Nucleus accumbens (tissue), 56 donors: ENCODE data around the gene GPR3.
A peak's percentile ranks its signal among the peaks of the same experiment; 100 is the strongest.
"Not testable (repeated sequence)": the region's sequence is repeated elsewhere in the genome, so short reads cannot be mapped to it uniquely, and the experiment has no call there.

Source experiments
- DNase-seq, 56 donors: peaks; one replicate each; lab custom pipeline; 2025; lab: John Stamatoyannopoulos, UW

Gene GPR3

GRCh38 chr1:27374362-27375086 lies 17.9 kb upstream of the GPR3 start, which contains the start of gene FCN3:
Gene FCN3, minus strand, starts transcription at chr1:27374824. Its CDS starts 6 bp downstream, at chr1:27374818.
- DNase-seq, result no peak

GRCh38 chr1:27377760-27378495 lies 14.5 kb upstream of the GPR3 start:
- no peak for DNase-seq

GRCh38 chr1:27379564-27380122 lies 12.8 kb upstream of the GPR3 start:
- no peak for DNase-seq

- no peak for DNase-seq
Measured at GRCh38 chr1:27380224-27380623, 12.2 kb upstream of the GPR3 start.

- no peak for DNase-seq
Measured at GRCh38 chr1:27380766-27381733, 11.4 kb upstream of the GPR3 start.

- DNase-seq, result no peak
Measured at GRCh38 chr1:27381969-27382762, 10.3 kb upstream of the GPR3 start.

GRCh38 chr1:27383039-27383605 lies 9.3 kb upstream of the GPR3 start, which contains the start of gene CD164L2:
Gene CD164L2, minus strand, starts transcription at chr1:27383333. Its CDS starts 94 bp downstream, at chr1:27383239.
- DNase-seq, result peak in 1 of 56 donors; percentile 26

GRCh38 chr1:27383661-27384060 lies 8.8 kb upstream of the GPR3 start:
- DNase-seq, result no peak

- not testable (repeated sequence) for DNase-seq
Measured at GRCh38 chr1:27384797-27385196, 7.6 kb upstream of the GPR3 start.

- peak in 19 of 56 donors; percentile 4 to 74 (median 32) for DNase-seq
Measured at GRCh38 chr1:27388337-27389005, 4.0 kb upstream of the GPR3 start.

GRCh38 chr1:27391511-27392095 lies 819 bp upstream of the GPR3 start:
- DNase-seq, result peak in 38 of 56 donors; percentile 8 to 82 (median 45)

- peak in 2 of 56 donors; percentile 43 to 45 for DNase-seq
Measured at GRCh38 chr1:27392778-27393635, 585 bp downstream of the GPR3 start.

- no peak for DNase-seq
Measured at GRCh38 chr1:27393641-27394281, 1.3 kb downstream of the GPR3 start.

- DNase-seq, result no peak
Measured at GRCh38 chr1:27394282-27394658, 1.8 kb downstream of the GPR3 start.

GRCh38 chr1:27394925-27395324 lies 2.5 kb downstream of the GPR3 start:
- no peak for DNase-seq

GRCh38 chr1:27395441-27396195 lies 3.2 kb downstream of the GPR3 start:
- DNase-seq, result peak in 48 of 56 donors; percentile 8 to 85 (median 52)
